Measurements from ENCODE around the gene PRICKLE3.

DNA sequence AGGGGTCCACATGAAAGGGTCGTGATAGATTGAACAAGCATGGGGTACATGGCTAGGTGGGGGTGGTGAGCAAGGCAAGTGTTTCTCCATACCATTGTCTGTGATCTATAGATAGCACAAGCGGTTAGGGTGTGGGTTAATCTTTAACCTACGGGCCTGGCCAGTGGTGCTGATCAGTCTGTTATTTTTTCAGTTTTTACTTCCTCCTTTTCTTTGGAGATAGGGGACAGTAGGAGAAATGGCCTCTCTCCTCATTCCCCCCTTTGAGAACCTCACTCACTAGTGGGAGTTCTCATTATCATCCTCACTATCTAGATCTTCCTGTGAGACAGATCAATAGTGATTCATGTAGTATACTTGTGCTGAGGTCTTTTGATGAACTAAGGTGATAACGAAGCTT, 46.5 kb downstream of the PRICKLE3 start:
- TF ChIP-seq PBX3 (IDR thresholded peaks at IDR 0.05) (no peak), FOSL2 (IDR thresholded peaks at IDR 0.05) (no peak), FOSL2 (CRISPR knock-in tag; IDR thresholded peaks at IDR 0.05) (no peak)

Data from A549 (cell line).